ENCODE measurements around the gene HES4.
A peak's percentile ranks its signal among the peaks of the same experiment; 100 is the strongest.

HES4 gene

DNA sequence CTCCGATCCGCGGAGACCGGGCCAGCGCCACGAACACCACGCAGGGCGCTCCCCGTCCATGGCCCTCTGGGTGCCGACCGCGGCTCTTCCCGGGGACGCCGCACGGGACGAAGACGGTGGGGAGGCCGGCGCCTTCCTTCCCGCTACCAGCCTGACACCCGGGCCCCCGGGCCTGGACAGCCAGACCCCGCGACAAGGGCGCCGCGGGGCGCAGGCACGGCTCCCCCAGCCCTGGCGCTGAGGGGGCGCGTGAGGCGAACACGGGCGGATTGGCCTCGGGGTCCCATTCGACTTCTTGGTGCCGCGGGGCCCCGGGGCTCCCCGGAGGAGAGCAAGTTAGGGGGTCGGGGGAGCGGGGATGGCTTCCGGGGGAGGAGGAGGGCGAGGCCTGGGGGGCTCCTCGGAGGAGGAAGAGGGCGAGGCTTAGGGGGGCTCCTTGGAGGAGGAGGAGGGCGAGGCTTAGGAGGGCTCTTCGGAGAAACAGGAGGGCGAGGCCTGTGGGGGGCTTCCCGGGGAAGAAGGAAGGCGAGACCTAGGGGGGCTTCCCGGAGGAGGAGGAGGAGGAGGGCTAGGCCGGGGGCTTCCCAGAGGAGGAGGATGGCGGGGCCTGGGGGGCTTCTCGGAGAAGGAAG, 40.0 kb downstream of the HES4 start:
- H3K4me3 ChIP-seq (ENCODE audit: low read depth, low read length): peak overlapping the region; percentile 74
- DNase-seq (ENCODE audit: low read depth): no peak

DNA sequence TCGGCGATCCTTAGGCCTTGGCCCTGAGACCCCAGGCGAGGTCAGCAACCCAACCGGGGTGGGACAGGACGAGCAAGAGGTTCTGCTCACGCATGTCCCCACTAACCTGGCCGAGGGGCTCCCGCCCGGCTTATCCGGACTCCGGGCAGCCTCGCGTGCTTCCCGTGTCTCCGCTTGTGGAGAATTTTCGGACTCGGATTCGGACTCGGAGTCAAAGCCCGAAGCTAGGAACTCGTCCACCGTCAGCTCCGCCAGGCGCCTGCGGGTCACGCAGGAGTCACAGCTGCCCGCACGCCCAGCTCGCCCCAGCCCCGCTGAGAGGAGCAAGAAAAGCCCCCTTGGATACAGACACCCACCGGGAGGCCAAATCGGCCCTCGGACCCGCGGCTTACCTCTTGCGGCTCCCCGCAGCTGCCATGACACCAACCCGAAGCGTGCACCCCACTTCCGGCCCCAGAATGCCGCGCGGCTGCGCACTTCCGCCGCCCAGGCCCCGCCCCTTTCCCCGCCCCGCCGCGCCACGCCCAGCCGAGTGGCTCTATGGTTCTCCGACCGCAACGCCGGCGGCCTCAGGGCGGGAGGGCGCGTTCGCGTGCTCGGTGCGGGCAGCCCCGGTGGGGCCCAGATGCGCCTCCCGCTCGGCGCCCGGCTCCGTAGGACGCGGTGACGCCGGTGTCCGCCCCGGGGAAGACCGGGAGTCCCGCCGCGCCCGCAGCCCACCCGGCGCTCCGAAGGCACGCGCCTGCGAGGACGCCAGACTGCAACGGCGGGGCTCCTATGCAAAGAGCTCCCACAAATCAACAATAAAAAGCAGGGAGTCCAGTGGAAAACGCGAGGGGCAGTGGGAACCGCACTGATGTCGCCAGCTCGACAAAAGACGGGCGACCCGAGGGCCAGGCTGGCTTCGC, 40.8 kb downstream of the HES4 start, which contains the start of gene NOC2L:
NOC2L (minus strand) TSS at position 434 of the 908 bp plus-strand sequence; CDS start at position 418, 16 bp downstream.
- peak; percentile 47 for DNase-seq (ENCODE audit: low read depth)
- peak within 1 kb of the TSS; percentile 100 for H3K4me3 ChIP-seq (ENCODE audit: low read depth, low read length)

DNA sequence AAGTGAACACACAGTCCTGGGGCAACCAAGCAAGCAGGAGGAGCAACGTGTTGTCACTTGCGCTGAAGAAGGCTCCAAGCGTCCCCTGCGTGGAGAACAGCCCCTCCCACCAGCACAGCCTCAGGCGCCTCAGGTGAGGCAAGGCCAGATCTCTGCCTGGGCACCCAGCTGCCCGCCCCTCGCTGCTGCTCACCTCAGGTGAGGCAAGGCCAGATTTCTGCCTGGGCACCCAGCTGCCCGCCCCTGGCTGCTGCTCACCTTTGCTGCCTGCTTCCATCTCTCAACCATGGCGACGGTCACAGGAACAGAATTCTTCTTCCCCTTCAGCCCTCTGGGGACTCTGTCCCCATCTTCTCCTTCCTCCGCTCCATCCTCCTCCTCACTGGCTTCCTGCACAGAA, 43.3 kb downstream of the HES4 start:
- no peak for DNase-seq (ENCODE audit: low read depth)
- no peak overlapping the region for H3K4me3 ChIP-seq (ENCODE audit: low read depth, low read length)

DNA sequence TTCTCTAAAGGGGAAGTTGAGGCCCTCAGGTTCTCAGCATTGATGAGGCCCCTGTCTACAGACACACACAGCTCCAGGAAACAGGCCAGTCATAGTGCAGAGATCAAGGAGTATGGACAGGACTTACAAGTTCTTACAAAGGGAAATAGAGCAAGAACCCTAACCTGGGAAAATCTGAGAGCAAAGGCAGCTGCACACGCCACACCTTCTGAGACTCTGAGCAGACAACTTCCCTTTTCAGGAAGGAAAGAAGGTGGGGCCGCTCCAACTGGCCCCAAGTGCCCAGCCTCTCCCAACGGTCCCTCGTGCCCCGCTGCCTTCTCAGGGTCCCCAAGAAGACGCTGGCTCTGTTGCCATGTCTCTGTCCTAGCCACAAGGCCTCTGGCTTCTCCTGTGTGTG, 44.4 kb downstream of the HES4 start:
- no peak overlapping the region for H3K4me3 ChIP-seq (ENCODE audit: low read depth, low read length)
- DNase-seq (ENCODE audit: low read depth): no peak

DNA sequence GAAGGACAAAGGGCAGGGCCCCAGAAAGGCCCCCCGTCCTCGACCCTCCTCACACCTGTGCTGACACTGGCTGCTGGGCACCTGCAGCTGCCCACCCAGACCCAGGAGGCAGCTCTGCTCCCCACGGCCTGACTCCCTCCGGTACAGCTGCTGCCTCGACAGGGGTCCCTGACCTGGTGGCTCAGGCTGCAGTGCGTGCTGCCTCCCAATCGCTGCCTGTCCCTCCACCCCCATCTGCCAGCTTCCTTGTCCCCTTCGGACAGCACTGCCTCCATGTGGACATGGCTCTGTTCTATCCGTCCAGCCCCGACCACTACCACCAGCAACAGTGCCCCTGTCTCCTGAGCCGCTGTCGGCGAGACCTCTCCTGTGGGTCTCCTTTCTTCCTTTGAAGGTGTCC, 45.0 kb downstream of the HES4 start:
- no peak overlapping the region for H3K4me3 ChIP-seq (ENCODE audit: low read depth, low read length)
- no peak for DNase-seq (ENCODE audit: low read depth)

DNA sequence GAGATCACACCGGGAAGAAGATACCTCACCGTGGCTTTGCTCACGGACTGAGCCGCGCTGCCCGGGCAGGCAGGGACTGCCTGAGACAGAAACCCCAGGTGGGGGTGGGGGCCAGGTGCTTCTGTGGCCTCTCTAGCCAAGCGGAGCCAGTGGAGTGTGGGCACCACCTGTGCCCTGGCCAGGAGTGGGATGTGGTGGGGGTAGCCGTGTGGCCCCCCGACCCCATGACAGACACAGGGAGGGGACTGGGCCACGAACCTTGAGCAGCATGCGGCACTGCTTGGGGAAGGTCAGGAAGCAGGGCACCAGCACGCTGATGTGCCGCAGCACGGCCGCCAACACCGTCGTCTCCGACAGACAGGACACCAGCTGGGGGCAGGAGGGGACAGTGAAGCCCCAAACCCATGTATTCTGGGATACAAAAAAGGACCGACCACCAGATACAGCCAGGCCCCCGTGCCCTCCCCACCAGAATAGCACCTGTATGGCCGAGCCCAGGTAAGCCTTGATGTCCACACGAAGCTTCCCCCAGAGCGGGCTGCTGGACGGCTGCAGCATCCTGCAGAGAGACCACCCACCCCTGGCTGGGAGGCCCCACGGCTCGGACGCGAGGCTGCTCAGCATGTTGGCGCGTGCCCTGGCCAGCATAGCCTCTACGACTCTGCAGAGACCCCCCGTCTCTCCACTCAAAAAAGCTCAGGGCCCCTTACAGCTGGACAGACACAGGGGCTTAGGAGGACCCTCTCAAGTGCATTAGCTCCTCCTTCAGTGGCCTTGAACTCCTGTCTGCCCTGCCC, 46.2 kb downstream of the HES4 start:
- H3K4me3 ChIP-seq (ENCODE audit: low read depth, low read length): no peak overlapping the region
- DNase-seq (ENCODE audit: low read depth): no peak

DNA sequence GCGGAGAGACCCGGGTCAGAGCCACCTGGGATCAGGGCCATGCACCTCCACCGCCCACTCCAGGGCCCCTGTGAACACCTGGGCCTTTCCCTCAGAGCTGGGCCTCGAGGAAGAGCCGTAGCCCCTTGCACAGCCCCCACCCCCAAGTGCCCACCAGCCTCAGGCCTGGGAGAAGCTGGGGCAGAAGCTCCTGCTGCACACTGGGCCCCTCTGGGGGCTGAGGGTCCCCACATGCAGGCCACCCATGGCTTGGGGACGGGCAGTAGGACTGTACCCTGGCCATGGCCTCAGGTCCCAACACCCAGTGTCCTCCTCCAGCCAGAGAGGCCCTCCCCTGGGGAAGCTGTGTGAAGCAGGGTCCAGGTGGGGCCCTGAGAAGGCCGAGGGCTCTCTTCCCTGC, 47.3 kb downstream of the HES4 start:
- H3K4me3 ChIP-seq (ENCODE audit: low read depth, low read length): no peak overlapping the region
- DNase-seq (ENCODE audit: low read depth): no peak

DNA sequence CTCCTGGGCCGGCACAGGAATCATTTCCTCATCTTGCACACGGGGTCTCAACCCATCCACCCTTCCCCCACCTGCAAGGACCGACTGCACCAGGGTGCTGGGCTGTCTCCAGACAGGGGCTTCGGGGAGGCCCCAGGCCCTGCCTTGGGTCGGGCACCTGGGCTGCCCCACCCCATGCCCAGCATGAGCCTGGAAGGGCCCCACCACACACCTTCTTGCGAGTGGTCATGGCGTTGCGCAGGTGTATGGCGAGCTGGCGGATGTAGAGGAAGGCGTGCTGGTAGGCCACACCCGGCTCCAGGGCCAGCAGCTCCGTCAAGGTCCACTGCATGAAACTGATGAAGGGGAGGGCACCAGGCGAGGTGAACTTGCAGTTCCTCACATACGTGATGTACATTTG, 47.7 kb downstream of the HES4 start:
- H3K4me3 ChIP-seq (ENCODE audit: low read depth, low read length): no peak overlapping the region
- DNase-seq (ENCODE audit: low read depth): no peak

DNA sequence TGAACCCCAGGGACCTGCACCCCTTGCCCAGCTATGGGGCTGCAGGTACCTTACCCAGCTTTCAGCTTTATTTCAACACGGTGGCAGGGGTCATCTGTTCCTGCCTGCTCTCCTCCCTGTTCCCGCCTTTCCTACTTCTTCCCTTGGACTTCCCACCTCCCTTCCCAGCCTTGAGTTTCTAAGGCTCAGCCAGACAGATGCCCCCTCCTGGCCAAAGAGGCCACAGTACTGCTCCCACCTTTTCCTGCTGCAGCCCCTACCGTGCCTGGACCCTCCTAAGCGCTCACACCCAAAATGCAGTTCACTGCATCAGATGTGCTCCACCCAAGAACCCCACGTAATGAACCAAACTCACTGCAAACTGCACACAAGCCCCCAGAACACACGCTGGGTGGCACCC, 48.5 kb downstream of the HES4 start:
- no peak for DNase-seq (ENCODE audit: low read depth)
- H3K4me3 ChIP-seq (ENCODE audit: low read depth, low read length): no peak overlapping the region

DNA sequence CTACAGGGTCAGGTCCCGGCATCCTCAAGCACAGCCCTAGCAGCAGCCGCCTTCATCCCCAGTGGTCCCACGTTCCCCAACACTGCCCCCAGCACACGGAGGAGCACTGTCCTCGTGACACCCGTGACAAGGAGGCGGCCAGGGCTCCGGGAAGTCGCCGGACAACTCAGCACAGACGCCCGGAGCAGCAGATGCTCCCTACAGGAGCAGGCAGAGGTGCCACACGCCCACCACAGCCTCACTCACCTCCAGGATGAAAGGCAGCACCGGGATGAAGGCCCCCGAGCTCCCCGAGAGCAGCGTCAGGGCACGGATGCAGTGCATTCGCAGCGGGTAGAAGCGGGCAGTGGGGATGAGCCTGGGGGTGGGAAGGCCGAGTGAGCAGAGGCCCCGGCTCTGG, 49.0 kb downstream of the HES4 start:
- H3K4me3 ChIP-seq (ENCODE audit: low read depth, low read length): no peak overlapping the region
- no peak for DNase-seq (ENCODE audit: low read depth)

DNA sequence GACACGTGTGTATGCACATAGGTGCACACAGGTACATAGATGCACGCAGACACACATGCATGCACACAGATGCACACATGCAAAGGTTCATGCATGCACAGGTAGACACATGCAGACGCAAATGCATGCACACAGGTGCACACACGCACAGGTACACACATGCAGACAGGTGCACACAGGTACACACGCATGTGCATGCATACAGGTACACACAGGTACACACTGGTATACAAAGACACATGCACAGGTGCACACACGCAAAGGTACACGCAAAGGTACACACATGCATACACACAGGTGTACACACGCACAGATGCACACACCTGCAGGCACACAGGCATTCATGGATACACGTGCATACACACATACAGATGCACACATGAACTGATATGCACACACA, 49.6 kb downstream of the HES4 start:
- DNase-seq (ENCODE audit: low read depth): no peak
- no peak overlapping the region for H3K4me3 ChIP-seq (ENCODE audit: low read depth, low read length)

Data from skeletal muscle cell (primary cell).